Stimulated activated CD4-positive, alpha-beta T cell treated with anti-CD3 and anti-CD28 coated beads, Interleukin-1b, Interleukin-23, amount 100 ng/mL, for 1 hour (primary cell): ENCODE results near the gene SYNC.

Experiments used
- DNase-seq, 2 donors: peaks; one replicate each; pipeline ENCODE4 v3.0.0-alpha.2; 2020; ENCODE audit warnings: low read depth in 2 of 2

SYNC gene

DNA sequence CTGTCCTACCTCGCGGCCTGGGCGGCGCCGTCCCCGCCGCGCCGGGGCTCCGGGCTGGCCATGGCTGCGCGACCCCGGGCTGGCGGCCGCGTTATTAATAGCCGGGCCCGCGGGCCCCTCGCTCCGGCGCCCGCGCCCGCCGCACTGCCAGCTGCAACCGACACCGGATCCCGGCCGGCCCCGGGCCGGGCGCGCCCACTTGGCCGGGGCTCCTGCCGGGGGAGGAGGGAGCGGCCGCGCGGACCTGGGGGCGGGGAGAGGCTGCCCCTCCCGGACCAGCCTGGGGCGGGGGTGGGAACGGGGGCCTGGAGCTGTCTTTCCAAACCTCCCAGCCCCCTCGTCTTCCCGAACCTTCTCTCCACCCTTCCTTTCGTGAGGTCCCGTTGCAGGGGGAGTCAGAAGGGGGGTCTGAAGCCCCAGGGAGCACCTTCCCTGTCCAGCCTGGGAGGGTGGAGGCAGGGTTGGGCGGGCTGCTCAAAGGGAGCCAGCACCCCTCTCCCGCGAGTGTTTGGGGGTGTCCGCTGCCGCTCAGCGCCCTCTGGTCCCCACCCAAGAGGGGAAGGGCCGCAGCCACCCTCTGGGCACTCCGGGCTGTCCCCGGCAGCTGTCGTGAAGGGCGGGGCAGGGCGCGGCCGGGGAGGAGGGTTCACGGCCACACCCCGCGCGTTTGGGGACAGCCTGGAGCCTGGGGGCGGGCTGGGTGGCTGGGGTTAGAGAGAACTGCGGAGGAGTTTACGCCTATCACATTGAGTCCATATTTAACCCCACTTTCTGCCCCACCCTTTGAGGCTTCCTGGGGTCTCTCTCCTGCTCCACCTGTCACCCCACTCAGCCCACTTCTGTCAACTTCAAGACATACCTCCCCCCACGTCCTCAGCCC lies at the start of gene SYNC:
Gene SYNC, minus strand, starts transcription at position 172 of the 880 bp plus-strand sequence. Its CDS starts 110 bp downstream, at position 62.
- DNase-seq: no peak

DNA sequence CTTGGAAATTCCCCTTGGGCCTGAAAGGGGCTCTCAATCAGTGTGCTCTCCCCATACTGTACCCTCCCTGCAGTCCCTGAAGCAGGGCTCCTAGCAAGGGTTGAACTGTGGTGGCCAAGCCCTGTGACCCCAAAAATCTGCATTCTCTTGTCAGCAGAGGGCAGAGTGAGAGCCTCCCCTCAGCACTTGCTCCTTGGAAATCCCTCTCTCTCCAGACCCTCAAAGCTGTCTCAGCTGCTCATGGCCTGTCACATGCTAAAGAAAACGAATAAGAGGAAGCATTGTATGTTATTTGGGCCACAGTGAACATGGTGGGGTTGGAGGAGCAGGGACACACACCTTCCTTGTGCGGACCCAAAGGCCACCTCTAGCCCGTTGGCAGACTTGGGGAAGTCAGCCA lies 47.2 kb upstream of the SYNC start:
- DNase-seq: no peak

DNA sequence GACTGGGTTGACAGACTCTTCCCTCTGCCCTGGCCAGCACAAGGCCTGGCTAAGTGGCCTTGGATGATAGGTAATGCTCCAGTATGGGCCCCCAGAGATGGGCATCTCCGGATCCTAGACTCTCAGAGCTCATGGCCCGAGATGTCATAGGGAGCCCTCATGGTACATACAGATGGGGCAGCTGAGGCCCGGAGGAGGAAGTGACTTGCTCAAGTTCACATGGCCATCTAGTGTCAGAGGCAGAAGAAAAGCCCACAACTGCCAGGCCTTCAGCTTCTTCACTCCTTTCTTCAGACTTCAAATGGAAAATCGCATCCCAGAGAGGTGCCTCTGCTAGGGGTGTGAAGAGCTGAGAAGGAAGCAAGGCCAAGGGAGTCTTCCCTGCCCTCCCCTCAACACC lies 46.8 kb upstream of the SYNC start:
- DNase-seq: no peak

DNA sequence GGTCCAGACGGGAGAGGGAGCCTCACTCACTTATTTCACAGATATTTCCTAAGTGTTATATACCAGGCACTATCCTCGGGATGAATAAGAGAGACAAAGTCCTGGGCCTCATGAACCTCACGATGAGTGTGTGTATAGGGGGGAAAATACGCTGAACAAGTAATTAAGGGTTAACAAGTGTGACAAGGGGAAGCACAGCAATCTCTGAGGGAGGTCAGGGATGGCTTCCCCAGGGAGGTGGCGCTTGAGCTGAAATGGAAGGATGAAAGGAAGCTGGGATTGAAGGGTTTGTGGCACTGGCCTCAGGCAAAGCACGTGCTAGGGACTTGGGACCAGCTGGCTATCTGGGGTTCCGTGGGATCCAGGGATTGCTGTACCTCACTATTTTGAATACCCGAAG lies 46.4 kb upstream of the SYNC start:
- no peak for DNase-seq

DNA sequence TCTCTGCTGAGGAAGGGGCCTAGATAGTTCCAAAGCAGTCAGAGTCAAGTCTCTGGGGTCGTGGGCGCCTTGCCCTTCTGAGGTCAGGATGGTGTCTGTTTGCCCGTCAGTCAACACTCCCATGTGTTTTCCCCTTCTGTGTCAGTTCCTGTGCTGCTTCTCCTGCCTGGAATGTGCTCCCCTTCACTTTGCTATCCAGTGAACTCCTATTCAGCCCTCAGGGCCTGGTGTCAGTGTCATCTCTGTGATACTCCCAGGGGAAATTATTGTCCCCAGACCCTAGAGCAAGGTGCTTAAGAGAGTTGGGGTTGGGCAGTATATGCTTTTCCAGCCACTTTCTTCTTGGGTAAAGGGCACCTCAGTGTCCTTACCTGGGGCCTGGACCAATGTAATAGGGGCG lies 45.8 kb upstream of the SYNC start:
- DNase-seq: no peak

DNA sequence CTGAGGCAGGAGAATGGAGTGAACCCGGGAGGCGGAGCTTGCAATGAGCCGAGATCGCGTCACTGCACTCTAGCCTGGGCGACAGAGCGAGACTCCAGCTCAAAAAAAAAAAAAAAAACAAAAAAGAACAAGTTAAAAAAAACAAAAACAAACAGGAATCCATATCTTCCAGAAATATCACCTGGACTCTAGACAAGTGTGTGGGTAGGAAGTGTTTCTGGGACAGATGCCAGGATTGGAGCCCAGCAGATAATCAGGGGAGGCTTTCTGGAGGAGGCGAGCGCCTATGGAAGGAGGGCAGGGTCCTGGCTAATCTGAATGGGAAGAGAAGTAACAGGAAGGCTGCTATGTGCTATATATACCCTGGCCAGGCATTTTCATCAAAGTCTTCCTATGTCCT lies 43.6 kb upstream of the SYNC start:
- DNase-seq: no peak

DNA sequence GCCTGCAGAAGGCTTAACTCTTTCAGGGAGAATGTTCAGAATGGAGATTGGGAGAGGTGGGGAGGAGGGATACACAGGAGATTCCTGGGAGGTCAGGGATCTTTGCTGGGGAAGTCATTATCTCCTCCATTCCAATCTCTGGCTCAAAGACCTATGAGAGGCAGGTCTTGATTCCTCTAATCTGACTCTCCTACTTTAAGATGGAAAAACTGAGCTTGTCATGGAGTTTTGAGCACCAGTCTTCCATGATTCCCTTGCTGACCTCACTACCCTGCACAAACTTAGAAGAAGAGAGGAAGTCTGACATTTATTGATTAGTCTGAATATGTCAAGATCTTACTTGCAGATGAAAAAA lies 41.5 kb upstream of the SYNC start:
- DNase-seq: no peak

DNA sequence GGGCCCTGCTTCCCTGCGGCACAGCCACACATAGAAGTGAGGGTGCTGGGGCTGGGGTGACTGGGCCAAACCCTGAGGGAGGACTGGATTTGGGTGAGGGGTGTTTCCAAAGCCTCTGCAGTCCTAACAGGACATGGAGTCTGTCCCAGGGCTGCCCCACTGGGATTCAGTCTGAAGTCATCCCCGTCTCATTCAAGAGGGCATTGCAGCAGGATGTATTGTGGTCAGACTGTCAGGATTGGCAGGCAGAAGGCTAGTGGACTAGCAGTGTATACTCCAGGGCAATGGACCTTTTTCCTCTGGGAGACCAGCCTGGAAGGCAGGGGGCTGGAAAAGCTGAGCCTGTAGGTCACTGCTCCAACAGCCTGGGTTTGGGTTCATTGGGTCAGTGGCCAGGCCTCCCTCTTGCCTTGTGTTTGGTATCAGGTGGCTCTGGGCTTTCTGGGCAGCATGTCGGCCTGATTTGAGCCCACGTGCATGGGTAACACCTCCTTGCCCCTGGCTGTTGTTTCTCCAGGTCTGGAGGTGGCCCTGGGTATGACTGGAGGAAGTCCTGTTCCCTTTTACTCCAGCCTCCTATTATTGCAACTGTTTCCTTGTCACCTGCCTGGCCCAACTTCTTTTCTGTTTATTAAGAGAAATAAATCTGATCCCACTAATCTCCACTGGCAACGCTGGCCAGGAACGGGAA lies 41.0 kb upstream of the SYNC start:
- no peak for DNase-seq

DNA sequence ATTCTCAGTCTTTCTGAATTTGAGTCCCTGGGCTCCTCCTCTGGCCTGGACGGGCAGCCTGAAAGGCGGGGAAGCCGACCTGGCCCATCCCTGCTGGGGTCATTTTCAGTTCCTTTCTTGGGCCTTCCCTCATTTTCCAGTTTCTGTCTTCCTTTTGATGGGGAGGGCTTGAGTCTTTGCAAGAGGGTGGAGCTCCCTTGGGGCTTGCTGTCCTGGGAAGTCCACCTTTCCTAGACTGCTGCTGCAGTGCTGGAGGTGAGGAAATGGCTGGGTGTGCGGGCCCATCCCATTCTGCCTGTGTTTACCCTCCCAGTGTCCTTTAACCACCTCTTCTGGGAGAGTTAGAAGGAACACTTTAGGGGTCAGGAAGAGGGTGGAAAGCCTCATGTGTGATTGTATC lies 40.4 kb upstream of the SYNC start:
- no peak for DNase-seq

DNA sequence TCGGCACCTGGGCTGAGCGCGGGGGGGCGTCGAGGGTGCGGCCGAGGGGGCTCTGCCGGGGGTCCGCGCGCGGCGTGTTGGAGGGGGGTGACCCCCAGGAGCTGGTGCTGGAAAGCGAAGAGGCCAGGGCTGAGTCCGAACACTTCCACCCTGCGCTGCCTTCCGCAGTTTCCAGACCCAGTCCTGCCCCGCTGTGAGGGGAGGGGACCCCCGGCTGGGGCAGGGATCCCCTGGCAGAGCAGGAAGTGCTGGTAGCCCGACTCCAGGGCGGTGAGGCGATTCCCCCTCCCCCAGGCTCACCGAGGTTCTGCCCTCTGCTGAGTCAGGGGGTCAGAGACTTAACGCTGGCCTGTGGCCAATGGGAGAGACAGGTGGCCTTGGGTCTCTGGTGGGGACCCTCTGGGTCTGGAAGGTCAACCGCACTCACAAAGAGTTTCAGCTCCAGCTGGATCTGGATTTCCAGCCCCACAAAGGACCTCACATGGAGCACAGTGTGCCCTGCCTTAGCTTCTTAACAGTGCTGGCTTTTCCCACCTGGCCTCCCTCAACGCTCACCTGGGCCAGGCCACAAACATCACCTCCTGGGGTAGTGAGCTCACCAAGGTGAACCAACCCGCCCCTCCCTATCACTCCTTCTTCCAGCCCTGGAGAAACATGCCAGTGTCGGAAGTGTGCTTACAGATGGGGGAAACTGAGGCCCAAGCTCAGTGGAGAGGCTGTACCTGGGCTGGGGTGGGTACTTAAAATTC lies 39.8 kb upstream of the SYNC start:
- DNase-seq: no peak

DNA sequence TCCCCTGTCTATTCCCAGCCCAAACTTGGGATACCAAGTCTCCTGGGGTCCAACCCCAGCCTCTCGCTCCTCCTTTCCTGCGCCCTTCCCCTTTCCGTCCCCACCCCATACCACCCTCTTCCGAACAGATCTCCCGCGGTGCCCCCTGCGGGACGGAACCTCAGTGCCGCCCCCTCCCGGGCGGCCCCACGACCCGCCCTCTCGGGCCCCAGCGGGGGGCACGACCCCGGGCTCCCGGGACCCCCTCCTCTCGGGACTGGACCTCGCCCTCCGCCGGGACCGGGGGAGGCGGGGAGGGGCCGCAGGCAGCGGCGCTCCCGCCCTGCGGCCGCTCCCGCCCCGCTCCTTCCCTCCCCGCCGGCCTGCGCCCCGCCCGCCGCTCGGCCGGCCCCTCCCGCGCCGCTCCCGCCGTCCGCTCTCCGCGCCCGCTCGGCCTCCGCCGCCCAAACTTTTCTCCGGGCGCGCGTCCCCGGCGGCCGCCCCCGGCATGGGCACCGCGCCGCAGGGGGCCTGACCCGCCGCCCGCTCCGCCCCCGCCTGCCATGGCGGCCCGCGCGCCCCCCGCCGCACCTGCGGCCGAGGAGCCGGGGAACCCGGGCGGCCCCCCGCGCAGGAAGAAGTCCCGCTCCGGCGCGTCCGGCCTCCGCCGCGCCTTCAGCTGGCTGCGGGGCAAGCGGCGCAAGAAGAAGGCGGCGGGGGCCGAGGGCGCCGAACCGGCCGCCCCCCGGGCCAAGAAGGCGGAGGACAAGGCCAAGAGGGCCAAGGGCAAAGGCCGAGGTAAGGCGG lies 39.0 kb upstream of the SYNC start:
- DNase-seq: no peak

DNA sequence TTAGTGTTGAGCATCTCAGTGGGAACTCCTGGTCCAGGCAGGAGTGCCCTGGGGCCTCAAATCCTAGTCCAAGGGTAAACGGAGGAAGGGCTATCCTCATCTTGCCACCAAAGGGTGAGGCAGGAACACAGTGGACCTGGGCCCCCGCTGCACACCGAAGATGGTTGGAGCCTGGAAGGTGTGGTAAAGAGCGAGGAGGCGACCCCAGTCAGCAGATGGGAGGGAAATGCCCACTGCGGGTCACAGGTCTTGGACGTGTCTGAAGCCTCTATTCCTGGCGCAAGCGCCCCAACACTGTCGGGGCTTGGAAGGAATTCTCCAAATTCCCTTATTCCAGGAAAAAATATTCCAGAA lies 38.5 kb upstream of the SYNC start:
- no peak for DNase-seq

DNA sequence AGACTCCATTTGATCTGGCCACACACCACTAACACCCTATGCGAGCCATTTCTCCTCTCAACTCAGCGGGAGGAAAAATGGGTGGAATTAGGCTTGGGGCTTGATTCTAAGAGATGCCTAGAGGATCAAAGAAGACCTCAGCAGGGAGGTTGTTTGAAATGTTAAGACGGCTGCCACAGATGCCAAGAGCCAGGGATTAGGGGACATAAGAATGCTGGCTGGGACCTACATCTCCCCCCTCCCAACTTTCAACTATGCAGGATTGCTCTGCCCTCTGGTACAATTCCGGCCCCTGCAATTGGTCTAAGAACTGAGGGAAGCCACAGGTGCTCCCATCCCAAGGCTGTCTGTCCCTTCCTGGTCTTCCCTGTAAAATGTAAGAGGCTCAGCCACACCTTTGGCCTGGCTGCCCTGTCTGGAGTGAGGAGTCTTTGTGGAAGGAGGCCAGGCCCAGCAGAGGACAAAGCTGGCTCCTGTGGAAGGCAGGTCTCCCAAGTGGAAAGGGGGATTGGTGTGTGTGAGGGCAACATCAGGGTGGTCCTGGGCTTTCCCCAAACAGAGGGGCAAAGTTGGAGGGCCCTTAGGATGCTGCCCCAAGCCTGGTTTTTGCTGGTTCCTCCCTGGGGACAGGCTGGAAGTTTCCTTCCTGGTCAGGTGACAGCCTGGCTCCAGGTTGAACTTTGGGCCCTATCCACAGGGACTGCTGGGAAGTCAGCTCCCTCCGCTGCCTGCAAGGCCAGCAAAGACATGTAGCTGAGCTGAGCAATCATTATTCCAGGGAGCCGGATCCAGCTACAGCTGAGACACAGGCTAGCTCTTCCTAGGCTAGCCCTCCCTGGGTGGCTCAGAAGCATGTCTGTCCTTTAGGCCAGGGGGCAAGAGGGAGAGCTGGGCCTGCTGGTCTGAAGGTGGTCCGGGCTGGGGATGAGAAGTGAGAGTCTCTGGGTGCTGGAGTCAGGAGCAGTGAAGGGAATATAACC lies 34.5 kb upstream of the SYNC start:
- no peak for DNase-seq

DNA sequence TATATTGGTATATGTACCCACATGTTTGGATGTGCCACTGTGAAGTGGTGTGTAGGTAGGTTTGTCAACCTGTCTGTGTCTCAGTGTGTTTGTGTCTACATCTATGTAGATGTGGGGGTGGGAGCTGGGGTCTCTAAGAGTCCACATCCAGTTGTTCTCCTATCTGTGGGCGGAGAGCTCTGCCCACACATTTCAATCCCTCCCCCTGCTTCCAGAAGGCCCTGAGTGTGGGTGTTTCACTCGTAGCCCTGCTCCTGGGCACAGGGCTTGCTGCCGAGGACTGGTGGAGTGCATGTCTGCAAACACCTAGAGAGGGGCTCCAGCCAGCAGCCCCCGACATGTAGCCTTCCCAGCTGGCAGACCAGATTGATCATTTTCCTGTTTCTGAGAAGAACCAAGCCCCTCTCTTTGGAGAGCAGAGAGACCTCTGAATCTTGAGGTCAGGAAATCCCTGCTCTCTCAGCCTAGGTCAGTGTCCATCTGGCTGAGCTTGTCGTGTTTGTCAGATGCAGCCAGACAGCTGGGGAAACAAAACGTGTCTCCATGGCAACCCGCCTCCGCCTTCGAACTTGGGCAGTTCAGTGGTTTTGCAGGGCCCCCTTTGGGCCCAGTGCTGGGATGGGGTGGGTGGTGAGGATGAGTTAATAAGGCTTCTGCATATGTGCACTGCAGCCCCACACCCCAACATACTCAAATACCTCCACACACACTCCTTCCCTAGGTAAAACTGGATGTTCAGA lies 31.2 kb upstream of the SYNC start:
- DNase-seq: no peak

DNA sequence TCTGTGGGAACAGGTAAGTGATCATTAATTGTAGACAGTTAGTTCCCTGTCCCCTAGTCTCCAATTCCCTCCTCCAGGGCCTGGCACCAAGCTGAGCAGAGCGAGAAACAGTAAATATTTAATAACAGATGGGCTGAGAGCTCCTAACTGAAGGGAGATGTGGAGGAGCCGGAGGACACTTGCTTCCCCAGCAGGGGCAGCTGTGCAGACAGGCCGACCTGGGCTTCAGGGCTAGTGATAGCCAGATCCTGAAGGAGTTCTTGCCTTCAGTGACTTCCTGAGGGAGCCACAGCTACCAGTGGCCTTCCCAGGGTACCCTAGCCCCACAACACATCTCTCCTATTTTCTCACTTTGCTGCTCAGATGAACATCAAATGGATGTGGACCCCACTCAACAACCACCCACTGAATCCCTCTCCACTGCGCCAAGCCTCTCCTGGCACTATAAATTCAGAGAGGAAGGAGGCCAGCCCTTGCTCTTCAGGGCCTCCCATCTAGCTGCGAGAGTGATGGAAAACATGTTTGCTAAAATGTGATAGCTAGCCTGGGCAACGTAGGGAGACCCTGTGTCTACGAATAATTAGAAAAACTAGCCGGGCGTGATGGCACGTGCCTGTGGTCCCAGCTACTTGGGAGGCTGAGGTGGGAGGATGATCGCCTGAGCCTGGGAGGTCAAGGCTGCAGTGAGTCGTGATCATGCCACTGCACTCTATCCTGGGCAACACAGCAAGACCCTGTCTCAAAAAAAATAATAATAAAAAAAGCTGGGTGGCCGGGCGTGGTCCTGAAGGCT lies 26.9 kb upstream of the SYNC start:
- no peak for DNase-seq

DNA sequence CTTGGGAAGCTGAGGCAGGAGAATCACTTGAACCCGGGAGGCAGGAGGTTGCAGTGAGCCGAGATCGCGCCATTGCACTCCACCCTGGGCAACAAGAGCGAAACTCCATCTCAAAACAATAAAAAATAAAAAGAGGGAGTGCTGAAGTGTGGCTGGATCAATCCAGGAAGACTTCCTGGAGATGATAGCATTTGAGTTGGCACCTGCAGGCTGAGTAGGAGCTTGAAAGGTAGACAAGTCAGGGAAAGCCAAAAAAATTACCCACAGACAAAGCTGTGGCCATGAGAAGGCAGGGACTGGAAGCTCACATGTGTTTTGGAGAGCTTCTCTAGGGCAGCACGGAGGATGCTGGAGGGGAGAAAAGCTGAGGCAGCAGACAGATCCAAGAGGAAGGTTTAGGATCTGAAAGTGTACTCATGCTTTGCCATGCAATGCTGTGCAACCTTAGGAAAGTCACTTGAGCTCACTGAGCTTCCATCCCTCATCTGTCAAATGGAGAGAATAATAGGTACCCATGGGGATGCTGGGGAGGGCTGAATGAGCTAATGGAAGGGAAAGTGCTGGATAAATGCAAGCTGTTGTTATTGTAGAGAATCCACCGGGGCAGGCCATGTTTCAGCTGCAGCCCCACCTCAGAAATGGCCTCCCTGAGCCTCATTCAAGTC lies 26.0 kb upstream of the SYNC start:
- DNase-seq: no peak

DNA sequence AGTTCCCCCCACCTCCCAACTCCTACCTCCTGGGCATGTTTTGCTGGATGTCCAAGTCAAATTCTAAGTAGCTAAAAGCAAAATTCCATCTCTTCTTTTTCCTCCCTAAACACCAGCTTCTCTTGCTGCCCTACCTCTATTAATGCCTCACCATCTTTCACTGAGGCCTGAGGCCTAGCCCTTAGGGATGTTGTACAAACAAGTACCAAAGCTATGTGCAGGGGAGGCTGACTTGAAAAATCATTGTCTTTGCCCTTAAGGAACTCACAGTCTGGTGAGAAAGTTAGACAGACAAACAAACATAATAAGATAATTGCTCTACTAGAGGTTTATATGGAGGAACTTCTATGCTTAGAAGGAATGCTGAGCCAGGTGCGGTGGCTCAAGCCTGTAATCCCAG lies 25.3 kb upstream of the SYNC start:
- DNase-seq: no peak

DNA sequence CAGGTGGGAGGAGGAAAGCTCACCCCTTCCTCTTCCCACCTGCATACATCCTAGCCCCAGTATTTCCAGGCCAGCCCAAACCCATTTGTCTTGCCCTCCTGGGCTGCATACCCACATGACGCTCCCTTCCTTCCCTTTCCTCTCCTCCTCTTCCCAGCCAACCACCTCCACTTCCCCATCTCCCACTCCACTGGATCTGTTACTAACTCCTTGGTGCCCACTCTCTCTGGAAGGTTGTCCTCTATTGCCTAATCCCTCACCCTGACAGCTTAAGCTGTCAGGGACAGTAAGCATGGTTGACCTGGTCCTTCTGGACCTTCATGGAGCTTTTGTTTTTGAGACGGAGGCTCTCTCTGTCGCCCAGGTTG lies 23.0 kb upstream of the SYNC start:
- DNase-seq: no peak
